Measurements from ENCODE around the gene BAD. TPM values are rescaled to one million over a fixed set of nuclear protein-coding genes. Genes with fewer than 3 reads are reported as not detected.

BAD gene
- total and polyA plus RNA-seq, 10 of the 15 experiments (the other 5 are each of a cell fraction or from before 2014, with no cell fraction given) = 1.5 to 67.2 (median 39.6) TPM

- Histone ChIP-seq H3K9me3 (replicated peaks; ENCODE audit: control insufficient read depth, insufficient read depth, low read length) (no peaks in the 10 kb centered on the region), H3K4me2 (ENCODE audit: control insufficient read depth, insufficient read depth) (peak overlapping the region; percentile 46), H3K79me2 (ENCODE audit: control insufficient read depth, insufficient read depth, low read length) (peaks cover 22% of the 10 kb centered on the region), H4K20me1 (ENCODE audit: control insufficient read depth, insufficient read depth) (no peaks in the 10 kb centered on the region), H3K27me3 (replicated peaks in 1 of 2; ENCODE audit: control insufficient read depth in 2 of 2, insufficient read depth in 2 of 2, low read length in 1 of 2) (peaks cover 5 to 17% of the 10 kb centered on the region in 2 experiments; a peak in 3 of 4 replicates), H3K27ac (ENCODE audit: control insufficient read depth, insufficient read depth) (peak overlapping the region; percentile 90; the same call in 1 of the 2 replicates), H3K36me3 (ENCODE audit: control insufficient read depth in 2 of 2, insufficient read depth in 2 of 2, low read length in 1 of 2) (peaks cover 0 to 3% of the 10 kb centered on the region in 2 experiments; a peak in 2 of 4 replicates), H3K4me3 (peak overlapping the region; percentile 72), H3K9ac (ENCODE audit: control insufficient read depth, insufficient read depth, low read length) (peak overlapping the region; percentile 81; the same call in 1 of the 2 replicates), H2AFZ (ENCODE audit: control insufficient read depth, low read depth, low read length) (no peak overlapping the region), H3K4me1 (ENCODE audit: control insufficient read depth, insufficient read depth, low read length) (peaks cover 27% of the 10 kb centered on the region)
- no peak for TF ChIP-seq RELA (IDR thresholded peaks at IDR 0.05; ENCODE audit: borderline replicate concordance, partially characterized antibody)
- TF ChIP-seq ATF2 (IDR thresholded peaks at IDR 0.05; ENCODE audit: low read length) = no peak
- TF ChIP-seq ZNF622 (IDR thresholded peaks at IDR 0.05) = no peak
- CTCF ChIA-PET = interaction anchor here (0.7 to 5.8 kb wide), 23 partner anchors 11 to 369 kb away, joined by 3 to 238 read pairs (median 7); partner anchors contain the start of genes BAD, CCDC88B, FERMT3 and GPR137
- no TSS peak for BruUV-seq (replicated peaks)
- POLR2A ChIA-PET = interaction anchor here (0.6 to 5.8 kb wide), 15 partner anchors 14 to 319 kb away, joined by 3 to 70 read pairs (median 6); partner anchors contain the start of genes BAD, FERMT3, FKBP2 and NUDT22
- FAIRE-seq (no peak), ATAC-seq (no peak), DNase-seq (ENCODE audit: low read depth, low spot score) (no peak)
- SMC1A ChIA-PET (ENCODE audit: uncharacterized antibody, unreplicated experiment) = interaction anchor here (0.7 to 5.7 kb wide), 10 partner anchors 14 to 151 kb away, joined by 3 to 98 read pairs (median 6); partner anchors contain the start of genes FERMT3, PRDX5 and TRMT112
- 62% methylated on average over 13 of the region's 13 CpGs for WGBS (ENCODE audit: insufficient coverage, insufficient replicate concordance, low lambda C conversion rate, missing lambda C conversion rate)
- in situ Hi-C loops (cut with MboI) = loop anchor here (5.0 kb wide), 1 partner anchor 101 kb away; no protein-coding TSS in a partner anchor
- intact Hi-C loops (cut with micrococcal nuclease; ENCODE audit: unreplicated experiment) = loop anchor here (1.0 to 5.0 kb wide), 3 partner anchors 63 to 631 kb away; partner anchors contain the start of genes ATL3 and FKBP2
- RAD21 ChIA-PET (ENCODE audit: unreplicated experiment) = interaction anchor here (0.9 to 5.8 kb wide), 14 partner anchors 14 to 97 kb away, joined by 3 to 125 read pairs (median 6); partner anchors contain the start of genes FERMT3, FKBP2, GPR137 and NUDT22
Measured at GRCh38 chr11:64303109-64304031, 18.9 kb upstream of the BAD start.
